ENCODE data around the gene FLRT3.

GRCh38 chr20:14333721-14334120 lies 3.7 kb downstream of the FLRT3 start:
- TF ChIP-seq CTCF (IDR thresholded peaks at IDR 0.05) = no peak
- TF ChIP-seq POLR2A (IDR thresholded peaks at IDR 0.05) = no peak

Data from breast epithelium (tissue), 3 donors.